Right lobe of liver (tissue), 6 donors: ENCODE results near the gene CDKL4. TPM values are rescaled to one million over a fixed set of nuclear protein-coding genes. Genes with fewer than 3 reads are reported as not detected.
"Not testable (repeated sequence)": the region's sequence is repeated elsewhere in the genome, so short reads cannot be mapped to it uniquely, and the experiment has no call there.

Source experiments
- ATAC-seq, 4 donors: fragments of 200-7000 bp; cut with Tn5 transposase; one replicate each; pipeline ENCODE4 v1.9.1; 2020; ENCODE audit warnings: mild to moderate bottlenecking in 4 of 4, moderate library complexity in 4 of 4
- DNase-seq, 3 donors: peaks; one replicate each; pipeline ENCODE4 v3.0.0-alpha.2; 2020
- H3K27ac ChIP-seq, 3 donors: fragments of 200-600 bp; one replicate each; pipeline ENCODE4 v1.8.0; 2022
- H3K27me3 ChIP-seq, 2 donors: fragments of 200-600 bp; one replicate each; pipeline ENCODE4 v1.8.0; 2022
- H3K36me3 ChIP-seq, 4 donors: fragments of 200-600 bp; sonication (generic) in 1 of 4; one replicate each; pipeline versions ENCODE4 v1.5.1 to v1.8.0; 2017 to 2022; ENCODE audit warnings: control low read depth in 1 of 4
- H3K4me1 ChIP-seq, 4 donors: fragments of 200-600 bp; sonication (generic) in 1 of 4; one replicate each; pipeline versions ENCODE4 v1.5.1 to v1.8.0; 2017 to 2022; ENCODE audit warnings: control low read depth in 1 of 4
- H3K4me3 ChIP-seq, 3 donors: fragments of 200-600 bp; one replicate each; pipeline ENCODE4 v1.8.0; 2022
- H3K9me3 ChIP-seq, 4 donors: fragments of 200-600 bp; sonication (generic) in 1 of 4; one replicate each; pipeline versions ENCODE4 v1.5.1 to v1.8.0; 2017 to 2022; ENCODE audit warnings: control low read depth in 1 of 4
- CTCF ChIP-seq, 4 donors: fragments of 200-600 bp in 3 of 4; fragments of 450-650 bp in 1 of 4; IDR thresholded peaks; one replicate each; pipeline versions ENCODE4 v1.5.1 to v1.8.0; 2016 to 2022; ENCODE audit warnings: antibody characterized with exemption in 4 of 4, mild to moderate bottlenecking in 2 of 4
- POLR2A ChIP-seq: fragments of 450-650 bp; IDR thresholded peaks from one replicate; pipeline ENCODE4 v1.6.1; 2017; ENCODE audit warnings: antibody characterized with exemption, mild to moderate bottlenecking
- WGBS: methylation state at CpG from one replicate; pipeline ENCODE4 v1.1.6; 2018; ENCODE audit warnings: low coverage, low lambda C conversion rate; ENCODE audit not compliant: insufficient coverage; ENCODE audit errors: missing lambda C conversion rate; 5-methylcytosine and 5-hydroxymethylcytosine counted together
- intact Hi-C, 2 donors: fragments of 100-400 bp; cut with DNase I; formaldehyde crosslinking; loops; one replicate each; pipeline versions ENCODE4 v1.11.2 to v1.14.1; 2022
- total RNA-seq, 6 experiments: library from RNA; depleted of rRNA in 2 of 6; stranded (reverse); fragments of >200 nt in 2 of 6; fragmentation: NEBNext Ultra II Directional in 3 of 6; extraction: Animal tissue kit (Norgen Biotek cat#: 25700) in 3 of 6; gene quantifications; one replicate each; pipeline versions ENCODE4 v1.1.0 to v1.2.4, GENCODE V29; 2016 to 2023
- donor health status: DM: no; HTN: yes; CAD: no.
- donor health status: DM: no; HTN: no; CAD: no.
- donor health status: DM: no; HTN: no; CAD: no.
- donor health status: DM: no; HTN: yes; CAD: no.
- donor health status: DM: no; HTN: yes; CAD: no.

Gene CDKL4
- total RNA-seq, 6 experiments from 2014 or later = 0.18 to 0.27 (median 0.25) TPM; not detected in 3

GRCh38 chr2:39138837-39139211, 104.9 kb downstream of the CDKL4 start:
- ATAC-seq (peak in 1 of 4 donors; percentile 18), DNase-seq (no peak)
- no peaks in the 10 kb centered on the region for H3K36me3 ChIP-seq
- H3K9me3 ChIP-seq = no peaks in the 10 kb centered on the region
- intact Hi-C loops = no loop called here
- H3K27me3 ChIP-seq = no peaks in the 10 kb centered on the region
- peak overlapping the region in 1 of 3 donors; percentile 4 for H3K27ac ChIP-seq
- no peak overlapping the region for H3K4me3 ChIP-seq
- WGBS = 45% methylated on average over 8 of the region's 8 CpGs
- TF ChIP-seq CTCF (IDR thresholded peaks at IDR 0.05) (no peak), POLR2A (no peak)
- H3K4me1 ChIP-seq = peaks cover 0 to 32% (median 4%) of the 10 kb centered on the region in 4 donors

DNA sequence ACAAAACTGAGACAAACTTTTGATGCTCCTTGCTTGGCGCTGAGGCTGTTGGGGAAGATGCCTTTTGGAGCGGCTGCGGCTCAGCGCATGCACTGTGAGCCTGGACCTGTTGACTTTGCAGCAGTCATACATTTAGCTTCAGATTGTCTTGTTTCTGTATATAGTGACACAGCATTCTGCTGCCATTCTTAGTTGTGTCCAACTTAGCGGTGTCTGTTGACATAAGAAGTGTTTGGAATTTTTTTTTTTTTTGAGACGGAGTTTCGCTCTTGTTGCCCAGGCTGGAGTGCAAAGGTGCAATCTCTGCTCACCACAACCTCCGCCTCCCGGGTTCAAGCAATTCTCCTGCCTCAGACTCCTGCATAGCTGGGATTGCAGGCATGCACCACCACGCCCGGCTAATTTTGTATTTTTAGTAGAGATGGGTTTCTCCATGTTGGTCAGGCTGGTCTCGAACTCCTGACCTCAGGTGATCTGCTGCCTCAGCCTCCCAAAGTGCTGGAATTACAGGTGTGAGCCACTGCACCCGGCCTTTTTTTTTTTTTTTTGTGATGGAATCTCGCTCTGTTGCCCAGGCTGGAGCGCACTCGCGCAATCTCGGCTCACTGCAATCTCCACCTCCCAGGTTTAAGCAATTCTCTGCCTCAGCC, 105.5 kb downstream of the CDKL4 start:
- DNase-seq, H3K9me3 ChIP-seq, intact Hi-C loops, H3K36me3 ChIP-seq, H3K4me3 ChIP-seq, H3K27me3 ChIP-seq: not testable (repeated sequence)
- WGBS = 78% methylated on average over 17 of the region's 18 CpGs
- peak overlapping the region in 1 of 3 donors; percentile 4 for H3K27ac ChIP-seq
- peaks cover 0 to 32% (median 4%) of the 10 kb centered on the region in 4 donors for H3K4me1 ChIP-seq
- peak; percentile 16 to 48 (median 25) for ATAC-seq

GRCh38 chr2:39136799-39137198, 107.0 kb downstream of the CDKL4 start:
- Histone ChIP-seq H3K4me3 (no peak overlapping the region), H3K27me3 (no peaks in the 10 kb centered on the region), H3K27ac (no peak overlapping the region), H3K9me3 (no peaks in the 10 kb centered on the region), H3K4me1 (peaks cover 0 to 29% (median 4%) of the 10 kb centered on the region in 4 donors), H3K36me3 (no peaks in the 10 kb centered on the region)
- DNase-seq = no peak
- no peak for ATAC-seq
- 76% methylated on average over 5 of the region's 5 CpGs for WGBS
- intact Hi-C loops = no loop called here
- no peak for TF ChIP-seq POLR2A
- TF ChIP-seq CTCF (IDR thresholded peaks at IDR 0.05) = no peak

- no peak for ATAC-seq
- H3K4me1 ChIP-seq = peaks cover 0 to 19% (median 3%) of the 10 kb centered on the region in 4 donors
- intact Hi-C loops = no loop called here
- DNase-seq = no peak
- 54% methylated on average over 5 of the region's 5 CpGs for WGBS
- no peak overlapping the region for H3K27ac ChIP-seq
- no peak for TF ChIP-seq POLR2A
- no peak for TF ChIP-seq CTCF (IDR thresholded peaks at IDR 0.05)
- no peaks in the 10 kb centered on the region for H3K36me3 ChIP-seq
- H3K4me3 ChIP-seq = no peak overlapping the region
- H3K9me3 ChIP-seq = no peaks in the 10 kb centered on the region
- no peaks in the 10 kb centered on the region for H3K27me3 ChIP-seq
These were observed 108.0 kb downstream of the CDKL4 start for GRCh38 chr2:39135690-39136259.

- no peaks in the 10 kb centered on the region for H3K36me3 ChIP-seq
- no peak overlapping the region for H3K4me3 ChIP-seq
- intact Hi-C loops = no loop called here
- H3K4me1 ChIP-seq = peaks cover 0 to 5% (median 0%) of the 10 kb centered on the region in 4 donors
- ATAC-seq (no peak), DNase-seq (no peak)
- no peak overlapping the region for H3K27ac ChIP-seq
- 75% methylated on average over 3 of the region's 3 CpGs for WGBS
- H3K9me3 ChIP-seq = no peaks in the 10 kb centered on the region
- TF ChIP-seq POLR2A = no peak
- no peak for TF ChIP-seq CTCF (IDR thresholded peaks at IDR 0.05)
- no peaks in the 10 kb centered on the region for H3K27me3 ChIP-seq
These were observed 110.4 kb downstream of the CDKL4 start for GRCh38 chr2:39133215-39133851.
